ENCODE data around the gene NR1H3. TPM values are rescaled to one million over a fixed set of nuclear protein-coding genes. Genes with fewer than 3 reads are reported as not detected.

The NR1H3 gene
- total RNA-seq, 2 donors from 2014 or later = 31.8 to 34.2 TPM

- no peaks in the 10 kb centered on the region for H3K27me3 ChIP-seq (replicated peaks; ENCODE audit: insufficient read depth)
- DNase-seq (ENCODE audit: low spot score) = peak; percentile 70
- intact Hi-C loops (cut with DNase I) = loop anchor here (2.0 to 10.0 kb wide), 2 partner anchors 93 to 155 kb away; partner anchors contain the start of genes ARFGAP2 and PSMC3
- WGBS = 0% methylated on average over 28 of the region's 57 CpGs
- peaks cover 12% of the 10 kb centered on the region for H3K4me1 ChIP-seq (replicated peaks)
- peaks cover 0 to 2% of the 10 kb centered on the region in 2 donors for H3K36me3 ChIP-seq
- TF ChIP-seq POLR2A (IDR thresholded peaks at IDR 0.05) (peak; percentile 66), POLR2AphosphoS5 (IDR thresholded peaks at IDR 0.05) (no peak), CTCF (IDR thresholded peaks at IDR 0.05) (peak in 1 of 4 experiments; percentile 7)
- H3K4me3 ChIP-seq = peak within 1 kb of the TSS; percentile 69 to 90
- peak within 1 kb of the TSS; percentile 97 for H3K27ac ChIP-seq
- no peaks in the 10 kb centered on the region for H3K9me3 ChIP-seq
These were observed 12.1 kb downstream of the NR1H3 start, which contains the start of gene MADD for GRCh38 chr11:47269829-47270305. MADD (plus strand) TSS chr11:47270133.

DNA sequence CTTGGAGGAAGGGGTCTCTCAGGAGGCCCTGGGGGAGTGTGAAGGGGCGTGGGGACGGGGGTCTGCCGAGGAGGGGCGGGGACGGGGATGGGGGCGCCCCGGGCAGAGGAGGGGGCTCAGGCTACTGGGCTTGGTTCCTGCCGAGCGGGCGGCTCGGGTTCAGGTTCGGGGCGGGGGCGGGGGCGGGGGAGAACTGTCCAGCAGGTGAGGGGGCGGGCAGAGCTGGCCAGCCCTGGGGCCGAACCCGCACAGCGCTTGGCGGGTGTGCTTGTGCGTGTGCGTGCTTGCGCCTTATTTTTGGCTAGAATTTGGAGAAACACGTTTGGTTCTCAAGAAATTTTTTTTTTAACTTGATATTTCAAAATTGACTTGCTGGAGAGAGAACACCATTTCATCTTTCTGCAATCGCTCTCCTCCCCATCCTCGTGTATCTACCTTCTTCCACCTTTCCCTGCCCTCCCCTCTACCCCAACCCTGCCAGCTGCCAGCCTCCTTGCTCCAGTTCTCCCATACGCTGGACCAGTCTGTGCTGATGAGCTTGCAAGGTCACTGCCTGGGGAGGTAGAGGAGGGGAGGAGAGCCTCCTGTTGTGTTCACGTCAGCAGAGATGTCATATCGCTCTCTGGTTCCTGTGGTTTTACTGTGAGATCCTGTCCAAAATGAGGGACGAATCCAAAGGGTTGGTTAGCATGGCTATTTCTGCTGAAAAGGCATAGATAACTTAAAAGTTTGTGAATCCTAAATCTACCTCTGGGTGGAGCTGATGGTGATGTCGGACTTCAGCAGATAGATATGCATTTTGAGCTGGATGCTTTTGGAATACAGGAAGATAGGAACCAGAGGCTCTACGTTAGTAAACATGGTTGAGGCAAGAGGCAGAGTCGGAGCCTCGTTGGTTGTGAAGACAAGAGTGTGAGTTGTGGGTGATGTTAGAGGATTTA, 12.8 kb downstream of the NR1H3 start:
- H3K4me1 ChIP-seq (replicated peaks) = peaks cover 12% of the 10 kb centered on the region
- 2% methylated on average over 34 of the region's 34 CpGs for WGBS
- no peaks in the 10 kb centered on the region for H3K27me3 ChIP-seq (replicated peaks; ENCODE audit: insufficient read depth)

GRCh38 chr11:47271328-47271727, 13.5 kb downstream of the NR1H3 start:
- H3K4me3 ChIP-seq = no peak overlapping the region
- H3K4me1 ChIP-seq (replicated peaks) = peaks cover 12% of the 10 kb centered on the region
- TF ChIP-seq CTCF (IDR thresholded peaks at IDR 0.05) = no peak
- TF ChIP-seq POLR2A (IDR thresholded peaks at IDR 0.05) = no peak
- no peak for TF ChIP-seq POLR2AphosphoS5 (IDR thresholded peaks at IDR 0.05)

More for the DNA sequence above, 12.8 kb downstream of the NR1H3 start:
- Histone ChIP-seq H3K27ac (peak overlapping the region; percentile 97), H3K4me3 (peak overlapping the region; percentile 69 to 90), H3K9me3 (no peaks in the 10 kb centered on the region), H3K36me3 (peaks cover 4 to 7% of the 10 kb centered on the region in 2 donors)
- peak; percentile 17 for DNase-seq (ENCODE audit: low spot score)
- no peak for TF ChIP-seq POLR2A (IDR thresholded peaks at IDR 0.05)
- TF ChIP-seq POLR2AphosphoS5 (IDR thresholded peaks at IDR 0.05) = peak; percentile 15
- peak in 1 of 4 experiments; percentile 8 for TF ChIP-seq CTCF (IDR thresholded peaks at IDR 0.05)
- intact Hi-C loops (cut with DNase I) = loop anchor here (10.0 kb wide), 1 partner anchor 154 kb away; the partner anchor contains the start of gene PSMC3

GRCh38 chr11:47271961-47272661, 14.3 kb downstream of the NR1H3 start:
- no peak for TF ChIP-seq POLR2AphosphoS5 (IDR thresholded peaks at IDR 0.05)
- no peak for TF ChIP-seq POLR2A (IDR thresholded peaks at IDR 0.05)
- no peak for TF ChIP-seq CTCF (IDR thresholded peaks at IDR 0.05)
- Histone ChIP-seq H3K9me3 (no peaks in the 10 kb centered on the region), H3K4me1 (replicated peaks) (peaks cover 12% of the 10 kb centered on the region), H3K27ac (no peak overlapping the region), H3K27me3 (replicated peaks; ENCODE audit: insufficient read depth) (no peaks in the 10 kb centered on the region), H3K36me3 (peaks cover 7 to 19% of the 10 kb centered on the region in 2 donors), H3K4me3 (no peak overlapping the region)
- 67% methylated on average over 11 of the region's 11 CpGs for WGBS
- intact Hi-C loops (cut with DNase I) = loop anchor here (10.0 kb wide), 1 partner anchor 153 kb away; the partner anchor contains the start of gene PSMC3
- DNase-seq (ENCODE audit: low spot score) = no peak

More at GRCh38 chr11:47271328-47271727, 13.5 kb downstream of the NR1H3 start:
- intact Hi-C loops (cut with DNase I) = loop anchor here (10.0 kb wide), 1 partner anchor 153 kb away; the partner anchor contains the start of gene PSMC3
- Histone ChIP-seq H3K36me3 (peaks cover 7 to 12% of the 10 kb centered on the region in 2 donors), H3K27ac (peak overlapping the region in 1 of 2 donors; percentile 97), H3K27me3 (replicated peaks; ENCODE audit: insufficient read depth) (no peaks in the 10 kb centered on the region), H3K9me3 (no peaks in the 10 kb centered on the region)
- DNase-seq (ENCODE audit: low spot score) = no peak
- whole genome bisulfite sequencing = 41% methylated on average over 4 of the region's 4 CpGs
